A549 (cell line): ENCODE measurements around the gene PLA2G4B. TPM values are rescaled to one million over a fixed set of nuclear protein-coding genes. Genes with fewer than 3 reads are reported as not detected.

Experiments used
- ATAC-seq, 2 experiments: fragments of 200-7000 bp in 1 of 2; fragments of >200 bp in 1 of 2; cut with Nextera tagmentation in 1 of 2; cut with Tn5 transposase in 1 of 2; 3 replicates each; pipeline versions ENCODE4 v1.8.0 to v1.9.1; 2018 to 2020; ENCODE audit warnings: mild to moderate bottlenecking in 1 of 2, moderate library complexity in 1 of 2
- CTCF ChIA-PET: fragments of 300-600 bp; sonication (Branson Sonifier 250); formaldehyde crosslinking; extraction: SDS; loops from one replicate; lab custom pipeline; 2021; ENCODE audit warnings: antibody characterized with exemption, inconsistent platforms; lab: Yijun Ruan, JAX
- POLR2A ChIA-PET: fragments of 350-600 bp; formaldehyde crosslinking; extraction: SDS; loops from one replicate; lab custom pipeline; 2021; ENCODE audit warnings: antibody characterized with exemption, inconsistent platforms; lab: Yijun Ruan, JAX
- DNase-seq, 2 experiments: peaks; one replicate each; pipeline versions ENCODE4 v3.0.0 to v3.0.0-alpha.2; 2011 to 2016; ENCODE audit warnings: low read depth in 1 of 2, low spot score in 1 of 2
- FAIRE-seq: peaks from 2 replicates; lab custom pipeline; 2011; peaks lifted over from hg19 to GRCh38; lab: Jason Lieb, UNC
- H3K27ac ChIP-seq, 2 experiments: fragments of >200 bp; sonication (Bioruptor Twin); formaldehyde crosslinking; 3 replicates each; pipeline ENCODE4 v1.5.1; 2016 to 2017
- H3K4me1 ChIP-seq: fragments of >200 bp; sonication (Bioruptor Twin); formaldehyde crosslinking; 3 replicates; pipeline ENCODE4 v1.6.1; 2016
- H3K4me2 ChIP-seq: fragments of >200 bp; sonication (Bioruptor Twin); formaldehyde crosslinking; 3 replicates; pipeline ENCODE4 v1.6.1; 2016
- H3K4me3 ChIP-seq: fragments of >200 bp; sonication (Bioruptor Twin); formaldehyde crosslinking; 3 replicates; pipeline ENCODE4 v1.5.1; 2016
- H3K9me3 ChIP-seq: fragments of >200 bp; sonication (Bioruptor Twin); formaldehyde crosslinking; 3 replicates; pipeline ENCODE4 v1.6.1; 2016
- BHLHE40 ChIP-seq: IDR thresholded peaks from 2 replicates; pipeline ENCODE4 v1.6.1; 2012; ENCODE audit warnings: low read depth, low read length, inconsistent platforms
- CHD2 ChIP-seq: fragments of 150-350 bp; IDR thresholded peaks from 2 replicates; pipeline ENCODE4 v1.6.1; 2014; ENCODE audit warnings: low read length; ENCODE audit not compliant: partially characterized antibody
- EHF ChIP-seq: fragments of 250-450 bp; sonication (Bioruptor Pico); IDR thresholded peaks from 2 replicates; pipeline ENCODE4 v1.5.0; 2020; ENCODE audit warnings: mild to moderate bottlenecking
- EP300 ChIP-seq, 2 experiments: fragments of >200 bp; sonication (Bioruptor Twin); formaldehyde crosslinking; IDR thresholded peaks; 2 replicates in 1 of 2; 3 replicates in 1 of 2; pipeline ENCODE4 v1.6.1; 2016 to 2017
- ESRRA ChIP-seq: fragments of 150-350 bp; IDR thresholded peaks from 2 replicates; pipeline ENCODE4 v1.6.1; 2014; ENCODE audit warnings: mild to moderate bottlenecking, low read length, borderline replicate concordance
- FOSL2 ChIP-seq, 2 experiments: fragments of 450-650 bp in 1 of 2; fragments of >200 bp in 1 of 2; sonication (Bioruptor Twin) in 1 of 2; formaldehyde crosslinking; IDR thresholded peaks; 2 replicates each; pipeline versions ENCODE4 v1.5.0 to v1.6.1; 2016 to 2020; ENCODE audit warnings: mild to moderate bottlenecking in 1 of 2, moderate library complexity in 1 of 2
- FOXS1 ChIP-seq: fragments of 250-450 bp; sonication (Bioruptor Pico); IDR thresholded peaks from 2 replicates; pipeline ENCODE4 v1.5.0; 2020; ENCODE audit warnings: mild to moderate bottlenecking, moderate library complexity
- HDAC2 ChIP-seq: fragments of 200-600 bp; sonication (generic); IDR thresholded peaks from 2 replicates; pipeline ENCODE4 v1.6.1; 2016
- HEYL ChIP-seq: fragments of 250-450 bp; sonication (Bioruptor Pico); IDR thresholded peaks from 2 replicates; pipeline ENCODE4 v1.8.0; 2021; ENCODE audit warnings: mild to moderate bottlenecking, moderate library complexity
- HOXA7 ChIP-seq: fragments of 250-450 bp; sonication (Bioruptor Pico); IDR thresholded peaks from 2 replicates; pipeline ENCODE4 v1.5.0; 2020; ENCODE audit warnings: mild to moderate bottlenecking, moderate library complexity
- JUN ChIP-seq, 2 experiments: fragments of >200 bp; sonication (Bioruptor Twin); formaldehyde crosslinking; IDR thresholded peaks; 2 replicates in 1 of 2; 3 replicates in 1 of 2; pipeline ENCODE4 v1.6.1; 2016 to 2017
- JUNB ChIP-seq: fragments of >200 bp; sonication (Bioruptor Twin); formaldehyde crosslinking; IDR thresholded peaks from 2 replicates; pipeline ENCODE4 v1.6.1; 2016
- MYC ChIP-seq: IDR thresholded peaks from 2 replicates; pipeline ENCODE4 v1.6.1; 2012; ENCODE audit warnings: mild to moderate bottlenecking, inconsistent platforms, low read length, improper control_type of control experiment, borderline replicate concordance
- NR3C1 ChIP-seq: fragments of >200 bp; sonication (Bioruptor Twin); formaldehyde crosslinking; IDR thresholded peaks from 3 replicates; pipeline ENCODE4 v1.6.1; 2017
- PHF8 ChIP-seq: fragments of 200-600 bp; sonication (generic); IDR thresholded peaks from 2 replicates; pipeline ENCODE4 v1.6.1; 2016; ENCODE audit warnings: low read depth, mild to moderate bottlenecking, antibody characterized with exemption, moderate library complexity, borderline replicate concordance
- POLR2AphosphoS2 ChIP-seq: conservative IDR thresholded peaks from 2 replicates; pipeline ENCODE4 v1.6.1; 2012; ENCODE audit warnings: low read length, improper control_type of control experiment, inconsistent platforms
- RAD21 ChIP-seq, 2 experiments: fragments of >200 bp in 1 of 2; sonication (Bioruptor Twin) in 1 of 2; formaldehyde crosslinking in 1 of 2; IDR thresholded peaks in 1 of 2; conservative IDR thresholded peaks in 1 of 2; 2 replicates in 1 of 2; 3 replicates in 1 of 2; pipeline ENCODE4 v1.6.1; 2012 to 2018; ENCODE audit warnings: inconsistent platforms in 1 of 2
- TFCP2L1 ChIP-seq: fragments of 250-450 bp; sonication (Bioruptor Pico); IDR thresholded peaks from 2 replicates; pipeline ENCODE4 v1.5.0; 2021; ENCODE audit warnings: mild to moderate bottlenecking
- TP53 ChIP-seq: fragments of 250-450 bp; sonication (Bioruptor Pico); IDR thresholded peaks from 2 replicates; pipeline ENCODE4 v1.5.0; 2021; ENCODE audit warnings: mild to moderate bottlenecking, moderate library complexity
- ZC3H11A ChIP-seq: fragments of 450-650 bp; IDR thresholded peaks from 2 replicates; pipeline ENCODE4 v1.6.1; 2014; ENCODE audit warnings: antibody characterized with exemption, mild to moderate bottlenecking
- ZNF302 ChIP-seq: fragments of 250-450 bp; sonication (Bioruptor Pico); IDR thresholded peaks from 2 replicates; pipeline ENCODE4 v1.9.0; 2021; ENCODE audit warnings: inconsistent platforms, mild to moderate bottlenecking, moderate library complexity
- WGBS: methylation state at CpG from one replicate; pipeline ENCODE4 v1.1.6; 2017; ENCODE audit errors: missing lambda C conversion rate; 5-methylcytosine and 5-hydroxymethylcytosine counted together
- polyA plus RNA-seq, 4 experiments: library from polyadenylated mRNA; depleted of rRNA in 3 of 4; stranded (reverse); fragments of >200 nt; fragmentation: RNase III in 1 of 4; extraction: RNeasy Plus Mini Kit Qiagen cat#74134 plus additional on column Dnase treatment in 1 of 4; gene quantifications; 2 replicates in 3 of 4; 3 replicates in 1 of 4; pipeline ENCODE4 v1.2.3, GENCODE V29; 2011 to 2017
- TF ChIP-seq, protein P1 (sequence below): IDR thresholded peaks from 2 replicates; pipeline ENCODE4 v1.6.1; 2012; ENCODE audit warnings: low read depth, borderline replicate concordance
- TF ChIP-seq, protein P2 (sequence below): fragments of 250-450 bp; sonication (Bioruptor Pico); IDR thresholded peaks from 2 replicates; pipeline ENCODE4 v1.5.0; 2021; ENCODE audit warnings: mild to moderate bottlenecking, moderate library complexity, borderline replicate concordance
- TF ChIP-seq, protein P3 (sequence below): IDR thresholded peaks from 2 replicates; pipeline ENCODE4 v1.6.1; 2012
- TF ChIP-seq, protein P4 (sequence below): fragments of 150-350 bp; IDR thresholded peaks from 2 replicates; pipeline ENCODE4 v1.6.1; 2014; ENCODE audit warnings: low read depth, mild to moderate bottlenecking, low read length
- TF ChIP-seq, protein P5 (sequence below): fragments of >200 bp; sonication (Bioruptor Twin); formaldehyde crosslinking; IDR thresholded peaks from 3 replicates; pipeline ENCODE4 v1.6.1; 2016
- TF ChIP-seq, protein P6 (sequence below): fragments of 450-650 bp; IDR thresholded peaks from 2 replicates; pipeline ENCODE4 v1.6.1; 2014; ENCODE audit warnings: antibody characterized with exemption
- TF ChIP-seq, protein P7 (sequence below): fragments of >200 bp; sonication (Bioruptor Twin); formaldehyde crosslinking; IDR thresholded peaks from 3 replicates; pipeline ENCODE4 v1.5.1; 2016

Gene PLA2G4B
- polyA plus RNA-seq, 2 of the 4 experiments (the other 2 are of a cell fraction): 2.2 to 2.6 TPM

DNA sequence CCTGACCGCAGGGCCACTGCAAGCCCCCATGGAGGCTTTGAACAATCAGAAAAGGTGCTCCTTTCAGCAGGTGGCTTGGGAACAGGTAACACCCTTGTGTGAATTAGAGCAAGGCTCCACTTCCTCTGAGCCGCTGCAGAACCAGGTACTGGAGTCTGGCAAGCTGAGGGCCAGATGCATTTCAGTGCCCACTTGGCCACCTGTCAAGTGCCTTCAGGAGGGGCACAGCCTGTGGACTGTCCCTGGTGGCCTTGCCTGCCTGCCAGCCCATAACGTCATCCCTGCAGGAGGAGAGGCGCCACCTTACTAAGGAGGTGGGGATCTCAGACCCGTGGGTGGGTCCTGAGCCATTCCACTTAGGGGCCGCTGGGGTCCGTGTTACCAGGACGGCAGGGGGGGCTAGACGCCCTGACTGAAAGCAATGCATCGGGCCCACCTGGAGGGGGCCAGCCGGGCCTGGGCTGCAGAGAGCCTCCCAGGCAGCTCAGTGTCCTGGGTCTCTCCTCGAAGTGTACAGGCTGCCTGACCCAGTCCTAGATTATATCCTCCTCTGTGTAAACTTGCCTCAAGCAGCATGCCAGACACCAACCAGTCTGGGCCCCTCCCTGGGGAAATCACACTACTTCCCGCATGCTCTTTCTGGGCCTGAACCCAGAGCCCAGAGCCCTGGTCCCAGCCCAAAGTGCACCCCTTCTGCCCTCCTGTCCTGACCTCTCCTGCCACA, 39.1 kb downstream of the PLA2G4B start:
- no peak for TF ChIP-seq TFCP2L1 (CRISPR knock-in tag)
- no peak for TF ChIP-seq JUN (IDR thresholded peaks at IDR 0.05)
- no peak for TF ChIP-seq JUNB
- no peak for TF ChIP-seq NR3C1
- TF ChIP-seq, protein P1, sequence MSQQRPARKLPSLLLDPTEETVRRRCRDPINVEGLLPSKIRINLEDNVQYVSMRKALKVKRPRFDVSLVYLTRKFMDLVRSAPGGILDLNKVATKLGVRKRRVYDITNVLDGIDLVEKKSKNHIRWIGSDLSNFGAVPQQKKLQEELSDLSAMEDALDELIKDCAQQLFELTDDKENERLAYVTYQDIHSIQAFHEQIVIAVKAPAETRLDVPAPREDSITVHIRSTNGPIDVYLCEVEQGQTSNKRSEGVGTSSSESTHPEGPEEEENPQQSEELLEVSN: no peak
- no peak for TF ChIP-seq TP53 (CRISPR knock-in tag)
- no peak for TF ChIP-seq EHF (CRISPR knock-in tag)
- TF ChIP-seq ZC3H11A: no peak
- no peak for TF ChIP-seq ZNF302 (CRISPR knock-in tag)
- no peak for TF ChIP-seq CHD2
- TF ChIP-seq, protein P2, sequence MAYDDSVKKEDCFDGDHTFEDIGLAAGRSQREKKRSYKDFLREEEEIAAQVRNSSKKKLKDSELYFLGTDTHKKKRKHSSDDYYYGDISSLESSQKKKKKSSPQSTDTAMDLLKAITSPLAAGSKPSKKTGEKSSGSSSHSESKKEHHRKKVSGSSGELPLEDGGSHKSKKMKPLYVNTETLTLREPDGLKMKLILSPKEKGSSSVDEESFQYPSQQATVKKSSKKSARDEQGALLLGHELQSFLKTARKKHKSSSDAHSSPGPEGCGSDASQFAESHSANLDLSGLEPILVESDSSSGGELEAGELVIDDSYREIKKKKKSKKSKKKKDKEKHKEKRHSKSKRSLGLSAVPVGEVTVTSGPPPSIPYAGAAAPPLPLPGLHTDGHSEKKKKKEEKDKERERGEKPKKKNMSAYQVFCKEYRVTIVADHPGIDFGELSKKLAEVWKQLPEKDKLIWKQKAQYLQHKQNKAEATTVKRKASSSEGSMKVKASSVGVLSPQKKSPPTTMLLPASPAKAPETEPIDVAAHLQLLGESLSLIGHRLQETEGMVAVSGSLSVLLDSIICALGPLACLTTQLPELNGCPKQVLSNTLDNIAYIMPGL (CRISPR knock-in tag): no peak
- TF ChIP-seq HEYL (CRISPR knock-in tag): no peak
- no peak for TF ChIP-seq BHLHE40
- TF ChIP-seq, protein P3, sequence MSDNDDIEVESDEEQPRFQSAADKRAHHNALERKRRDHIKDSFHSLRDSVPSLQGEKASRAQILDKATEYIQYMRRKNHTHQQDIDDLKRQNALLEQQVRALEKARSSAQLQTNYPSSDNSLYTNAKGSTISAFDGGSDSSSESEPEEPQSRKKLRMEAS: no peak
- no peak for TF ChIP-seq FOSL2 (IDR thresholded peaks at IDR 0.05)
- TF ChIP-seq FOSL2 (CRISPR knock-in tag; IDR thresholded peaks at IDR 0.05): no peak
- no peak for TF ChIP-seq RAD21 (conservative IDR thresholded peaks at IDR 0.05 in 1 of 2, IDR thresholded peaks at IDR 0.05 in 1 of 2)
- no peak for TF ChIP-seq MYC
- TF ChIP-seq, protein P4, sequence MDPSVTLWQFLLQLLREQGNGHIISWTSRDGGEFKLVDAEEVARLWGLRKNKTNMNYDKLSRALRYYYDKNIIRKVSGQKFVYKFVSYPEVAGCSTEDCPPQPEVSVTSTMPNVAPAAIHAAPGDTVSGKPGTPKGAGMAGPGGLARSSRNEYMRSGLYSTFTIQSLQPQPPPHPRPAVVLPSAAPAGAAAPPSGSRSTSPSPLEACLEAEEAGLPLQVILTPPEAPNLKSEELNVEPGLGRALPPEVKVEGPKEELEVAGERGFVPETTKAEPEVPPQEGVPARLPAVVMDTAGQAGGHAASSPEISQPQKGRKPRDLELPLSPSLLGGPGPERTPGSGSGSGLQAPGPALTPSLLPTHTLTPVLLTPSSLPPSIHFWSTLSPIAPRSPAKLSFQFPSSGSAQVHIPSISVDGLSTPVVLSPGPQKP: no peak
- TF ChIP-seq HDAC2: no peak
- Histone ChIP-seq H3K27ac (no peak overlapping the region), H3K4me2 (no peak overlapping the region), H3K9me3 (no peaks in the 10 kb centered on the region), H3K4me3 (no peak overlapping the region), H3K4me1 (no peaks in the 10 kb centered on the region)
- DNase-seq (no peak), ATAC-seq (no peak), FAIRE-seq (no peak)
- CTCF ChIA-PET: interaction anchor here (0.6 to 1.3 kb wide), 3 partner anchors 10 to 591 kb away, joined by 3 to 5 read pairs (median 3); no protein-coding TSS in a partner anchor
- POLR2A ChIA-PET: no interaction called here
- 93% methylated on average over 3 of the region's 13 CpGs for WGBS

DNA sequence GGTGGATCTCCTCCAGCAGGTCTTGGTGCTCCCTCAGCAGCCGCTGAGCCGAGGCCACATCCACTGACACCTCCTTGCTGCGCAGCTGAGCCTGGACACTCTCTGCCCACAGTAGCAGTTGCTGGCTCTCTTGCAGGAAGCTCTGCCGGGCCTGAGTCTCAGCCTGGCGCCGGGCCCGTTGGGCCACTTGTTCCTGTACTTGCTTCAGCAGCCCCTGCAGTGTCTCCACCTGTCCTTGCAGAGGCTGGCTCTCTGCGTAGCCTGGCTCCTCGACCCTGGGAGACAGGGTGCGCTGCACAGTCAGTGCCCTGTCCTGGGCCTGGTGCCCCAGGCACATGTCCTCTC, 39.7 kb downstream of the PLA2G4B start:
- ChIA-PET CTCF (interaction anchor here (0.6 to 1.1 kb wide), 2 partner anchors 25 to 591 kb away, joined by 3 to 5 read pairs; no protein-coding TSS in a partner anchor), POLR2A (no interaction called here)
- WGBS: 84% methylated on average over 5 of the region's 10 CpGs
- DNase-seq (no peak), FAIRE-seq (no peak), ATAC-seq (no peak)
- TF ChIP-seq JUN (IDR thresholded peaks at IDR 0.05) (no peak), CHD2 (no peak), HEYL (CRISPR knock-in tag) (no peak), FOXS1 (CRISPR knock-in tag) (no peak), POLR2AphosphoS2 (no peak), PHF8 (no peak), EP300 (IDR thresholded peaks at IDR 0.05) (no peak), HOXA7 (CRISPR knock-in tag) (no peak), ESRRA (no peak), ZC3H11A (no peak)
- TF ChIP-seq, protein P4: no peak
- TF ChIP-seq, protein P5, sequence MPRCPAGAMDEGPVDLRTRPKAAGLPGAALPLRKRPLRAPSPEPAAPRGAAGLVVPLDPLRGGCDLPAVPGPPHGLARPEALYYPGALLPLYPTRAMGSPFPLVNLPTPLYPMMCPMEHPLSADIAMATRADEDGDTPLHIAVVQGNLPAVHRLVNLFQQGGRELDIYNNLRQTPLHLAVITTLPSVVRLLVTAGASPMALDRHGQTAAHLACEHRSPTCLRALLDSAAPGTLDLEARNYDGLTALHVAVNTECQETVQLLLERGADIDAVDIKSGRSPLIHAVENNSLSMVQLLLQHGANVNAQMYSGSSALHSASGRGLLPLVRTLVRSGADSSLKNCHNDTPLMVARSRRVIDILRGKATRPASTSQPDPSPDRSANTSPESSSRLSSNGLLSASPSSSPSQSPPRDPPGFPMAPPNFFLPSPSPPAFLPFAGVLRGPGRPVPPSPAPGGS: no peak
- TF ChIP-seq, protein P6, sequence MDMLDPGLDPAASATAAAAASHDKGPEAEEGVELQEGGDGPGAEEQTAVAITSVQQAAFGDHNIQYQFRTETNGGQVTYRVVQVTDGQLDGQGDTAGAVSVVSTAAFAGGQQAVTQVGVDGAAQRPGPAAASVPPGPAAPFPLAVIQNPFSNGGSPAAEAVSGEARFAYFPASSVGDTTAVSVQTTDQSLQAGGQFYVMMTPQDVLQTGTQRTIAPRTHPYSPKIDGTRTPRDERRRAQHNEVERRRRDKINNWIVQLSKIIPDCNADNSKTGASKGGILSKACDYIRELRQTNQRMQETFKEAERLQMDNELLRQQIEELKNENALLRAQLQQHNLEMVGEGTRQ: no peak
- TF ChIP-seq, protein P7, sequence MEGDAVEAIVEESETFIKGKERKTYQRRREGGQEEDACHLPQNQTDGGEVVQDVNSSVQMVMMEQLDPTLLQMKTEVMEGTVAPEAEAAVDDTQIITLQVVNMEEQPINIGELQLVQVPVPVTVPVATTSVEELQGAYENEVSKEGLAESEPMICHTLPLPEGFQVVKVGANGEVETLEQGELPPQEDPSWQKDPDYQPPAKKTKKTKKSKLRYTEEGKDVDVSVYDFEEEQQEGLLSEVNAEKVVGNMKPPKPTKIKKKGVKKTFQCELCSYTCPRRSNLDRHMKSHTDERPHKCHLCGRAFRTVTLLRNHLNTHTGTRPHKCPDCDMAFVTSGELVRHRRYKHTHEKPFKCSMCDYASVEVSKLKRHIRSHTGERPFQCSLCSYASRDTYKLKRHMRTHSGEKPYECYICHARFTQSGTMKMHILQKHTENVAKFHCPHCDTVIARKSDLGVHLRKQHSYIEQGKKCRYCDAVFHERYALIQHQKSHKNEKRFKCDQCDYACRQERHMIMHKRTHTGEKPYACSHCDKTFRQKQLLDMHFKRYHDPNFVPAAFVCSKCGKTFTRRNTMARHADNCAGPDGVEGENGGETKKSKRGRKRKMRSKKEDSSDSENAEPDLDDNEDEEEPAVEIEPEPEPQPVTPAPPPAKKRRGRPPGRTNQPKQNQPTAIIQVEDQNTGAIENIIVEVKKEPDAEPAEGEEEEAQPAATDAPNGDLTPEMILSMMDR: no peak
- Histone ChIP-seq H3K4me3 (no peak overlapping the region), H3K9me3 (no peaks in the 10 kb centered on the region), H3K4me1 (no peaks in the 10 kb centered on the region), H3K4me2 (no peak overlapping the region), H3K27ac (no peak overlapping the region)
